ENCODE data around the gene PTCH1.

DNA sequence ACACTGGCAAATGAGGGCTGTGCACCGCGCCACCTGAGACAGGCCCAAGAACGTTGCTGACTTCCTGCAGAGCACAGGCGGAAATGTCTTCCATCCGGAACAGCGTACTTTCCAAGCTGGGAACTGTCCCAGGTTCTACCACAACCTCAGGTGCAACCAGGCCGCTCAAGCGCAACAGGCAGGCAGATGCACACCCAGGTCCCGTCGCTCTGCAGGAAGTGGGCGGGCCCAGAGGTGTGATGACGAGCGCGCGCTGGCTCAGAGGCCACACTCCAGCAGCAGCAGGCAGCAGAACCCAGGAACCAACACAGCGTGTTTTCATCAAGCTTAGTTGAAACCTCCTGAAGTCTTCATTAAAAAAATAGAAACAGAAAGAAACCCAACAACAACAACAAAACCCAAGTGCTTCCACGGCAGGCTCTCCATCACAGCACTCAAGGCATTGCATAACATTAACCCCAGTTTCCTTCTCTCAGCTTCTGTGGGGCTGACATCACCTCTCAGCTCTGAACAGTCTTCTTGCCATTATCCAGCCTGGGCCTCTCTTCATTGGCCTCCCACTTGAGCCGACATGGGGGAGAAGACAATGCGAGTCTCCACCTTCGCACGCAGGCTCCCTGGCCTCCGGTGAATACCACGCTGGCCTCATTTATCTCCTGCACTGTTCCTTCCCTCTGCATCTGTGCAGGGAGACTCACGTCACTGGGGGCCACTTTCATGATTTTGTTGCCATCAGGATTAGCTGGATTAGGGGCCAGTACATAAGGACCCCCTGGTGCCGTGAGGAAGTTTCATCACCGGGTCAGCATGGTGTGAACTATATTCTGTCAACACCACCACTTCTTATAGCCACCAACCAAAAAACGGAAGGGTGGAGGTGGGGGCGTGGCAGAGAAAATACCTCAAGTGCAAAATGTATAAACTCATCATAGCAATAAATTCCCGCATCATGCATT is 22.1 kb downstream of the PTCH1 start:
- no peak for TF ChIP-seq POLR2AphosphoS5 (IDR thresholded peaks at IDR 0.05; ENCODE audit: borderline replicate concordance, low read depth, low read length)
- TF ChIP-seq EZH2 (IDR thresholded peaks at IDR 0.05), result no peak
